OCI-LY3 (cell line): ENCODE data around the gene TENM4.

ENCODE experiments used
- EZH2phosphoT487 ChIP-seq: fragments of 200-600 bp; shearing (Covaris generic); IDR thresholded peaks from 2 replicates; pipeline ENCODE4 v1.6.1; 2018; ENCODE audit warnings: antibody characterized with exemption, mixed run types, low read depth
- TF ChIP-seq, protein P1 (sequence below): fragments of 200-600, 300-600 bp; sonication (generic); IDR thresholded peaks from 2 replicates; pipeline ENCODE4 v1.5.1; 2014; ENCODE audit warnings: antibody characterized with exemption, low read length, low read depth

DNA sequence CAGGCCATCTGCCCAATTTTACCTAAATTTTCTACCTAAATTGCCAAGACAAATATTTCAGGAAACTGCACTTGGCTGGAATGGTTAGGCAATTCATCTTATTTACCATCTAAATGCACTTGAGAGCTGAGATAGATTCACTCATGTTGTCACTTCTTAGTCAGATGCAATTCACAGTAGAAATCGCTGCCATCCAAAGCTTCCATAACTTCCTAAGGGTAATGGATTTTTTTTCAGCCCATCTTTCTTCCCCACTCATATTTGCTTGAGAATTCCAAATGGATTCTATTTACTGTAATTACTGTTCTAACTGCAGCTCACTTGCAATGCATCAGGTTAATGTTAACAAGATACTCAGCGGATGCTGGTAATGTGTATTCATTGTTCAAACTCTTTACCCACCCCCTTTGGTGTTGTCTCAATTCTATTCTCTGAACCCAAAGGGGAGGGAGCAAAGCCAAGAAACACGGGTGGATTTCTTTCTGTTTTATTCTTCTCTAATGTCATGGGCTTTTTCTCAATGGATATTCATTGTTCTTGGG, 96.0 kb downstream of the TENM4 start:
- TF ChIP-seq, protein P1, sequence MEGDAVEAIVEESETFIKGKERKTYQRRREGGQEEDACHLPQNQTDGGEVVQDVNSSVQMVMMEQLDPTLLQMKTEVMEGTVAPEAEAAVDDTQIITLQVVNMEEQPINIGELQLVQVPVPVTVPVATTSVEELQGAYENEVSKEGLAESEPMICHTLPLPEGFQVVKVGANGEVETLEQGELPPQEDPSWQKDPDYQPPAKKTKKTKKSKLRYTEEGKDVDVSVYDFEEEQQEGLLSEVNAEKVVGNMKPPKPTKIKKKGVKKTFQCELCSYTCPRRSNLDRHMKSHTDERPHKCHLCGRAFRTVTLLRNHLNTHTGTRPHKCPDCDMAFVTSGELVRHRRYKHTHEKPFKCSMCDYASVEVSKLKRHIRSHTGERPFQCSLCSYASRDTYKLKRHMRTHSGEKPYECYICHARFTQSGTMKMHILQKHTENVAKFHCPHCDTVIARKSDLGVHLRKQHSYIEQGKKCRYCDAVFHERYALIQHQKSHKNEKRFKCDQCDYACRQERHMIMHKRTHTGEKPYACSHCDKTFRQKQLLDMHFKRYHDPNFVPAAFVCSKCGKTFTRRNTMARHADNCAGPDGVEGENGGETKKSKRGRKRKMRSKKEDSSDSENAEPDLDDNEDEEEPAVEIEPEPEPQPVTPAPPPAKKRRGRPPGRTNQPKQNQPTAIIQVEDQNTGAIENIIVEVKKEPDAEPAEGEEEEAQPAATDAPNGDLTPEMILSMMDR: no peak
- no peak for TF ChIP-seq EZH2phosphoT487
